HCT116 (cell line): ENCODE results near the gene TMEM121.

Experiments
- JUND ChIP-seq: IDR thresholded peaks from 2 replicates; pipeline ENCODE4 v1.6.1; 2012
- SIN3A ChIP-seq: IDR thresholded peaks from 2 replicates; pipeline ENCODE4 v1.6.1; 2012; ENCODE audit warnings: low read depth
- TF ChIP-seq, protein P1 (sequence below): IDR thresholded peaks from 2 replicates; pipeline ENCODE4 v1.6.1; 2012
- TF ChIP-seq, protein P2 (sequence below): IDR thresholded peaks from 2 replicates; pipeline ENCODE4 v1.6.1; 2011; ENCODE audit warnings: mild to moderate bottlenecking, low read length, moderate library complexity; ENCODE audit not compliant: insufficient replicate concordance; ENCODE audit errors: extremely low read depth

DNA sequence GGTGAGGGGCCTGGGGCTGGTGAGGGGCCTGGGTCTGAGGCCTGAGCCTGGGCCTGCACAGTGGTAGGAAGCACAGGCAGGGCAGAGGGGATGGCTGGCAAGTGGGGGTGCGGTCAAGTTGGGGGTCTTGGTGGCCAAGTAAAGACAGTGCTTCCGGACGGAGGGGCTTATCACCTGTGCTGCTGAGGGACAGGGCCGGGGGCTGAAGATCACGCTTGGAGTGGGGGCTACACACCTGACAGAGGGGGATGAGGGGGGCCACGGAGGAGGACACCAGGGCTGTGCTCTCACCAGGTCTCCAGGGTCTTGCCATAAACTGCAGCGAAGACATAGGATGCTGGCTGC is 23.1 kb upstream of the TMEM121 start:
- TF ChIP-seq JUND (no peak), SIN3A (no peak)
- TF ChIP-seq, protein P1, sequence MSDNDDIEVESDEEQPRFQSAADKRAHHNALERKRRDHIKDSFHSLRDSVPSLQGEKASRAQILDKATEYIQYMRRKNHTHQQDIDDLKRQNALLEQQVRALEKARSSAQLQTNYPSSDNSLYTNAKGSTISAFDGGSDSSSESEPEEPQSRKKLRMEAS, result no peak
- TF ChIP-seq, protein P2, sequence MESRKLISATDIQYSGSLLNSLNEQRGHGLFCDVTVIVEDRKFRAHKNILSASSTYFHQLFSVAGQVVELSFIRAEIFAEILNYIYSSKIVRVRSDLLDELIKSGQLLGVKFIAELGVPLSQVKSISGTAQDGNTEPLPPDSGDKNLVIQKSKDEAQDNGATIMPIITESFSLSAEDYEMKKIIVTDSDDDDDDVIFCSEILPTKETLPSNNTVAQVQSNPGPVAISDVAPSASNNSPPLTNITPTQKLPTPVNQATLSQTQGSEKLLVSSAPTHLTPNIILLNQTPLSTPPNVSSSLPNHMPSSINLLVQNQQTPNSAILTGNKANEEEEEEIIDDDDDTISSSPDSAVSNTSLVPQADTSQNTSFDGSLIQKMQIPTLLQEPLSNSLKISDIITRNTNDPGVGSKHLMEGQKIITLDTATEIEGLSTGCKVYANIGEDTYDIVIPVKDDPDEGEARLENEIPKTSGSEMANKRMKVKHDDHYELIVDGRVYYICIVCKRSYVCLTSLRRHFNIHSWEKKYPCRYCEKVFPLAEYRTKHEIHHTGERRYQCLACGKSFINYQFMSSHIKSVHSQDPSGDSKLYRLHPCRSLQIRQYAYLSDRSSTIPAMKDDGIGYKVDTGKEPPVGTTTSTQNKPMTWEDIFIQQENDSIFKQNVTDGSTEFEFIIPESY, result no peak
